GM19395 (cell line): Measurements from ENCODE around the gene MYOZ2.

Experiments used
- ATAC-seq: cut with Tn5 transposase; IDR thresholded peaks from one replicate; pipeline ENCODE4 v1.9.1; 2021; ENCODE audit warnings: mild to moderate bottlenecking, moderate library complexity; ENCODE audit not compliant: unreplicated experiment

Gene MYOZ2

GRCh38 chr4:119237201-119237600 lies 101.6 kb downstream of the MYOZ2 start:
- ATAC-seq: no peak
